Uterus (tissue), 4 donors: ENCODE results near the gene SPRN. TPM values are rescaled to one million over a fixed set of nuclear protein-coding genes. Genes with fewer than 3 reads are reported as not detected.

ENCODE experiments used
- DNase-seq, 2 donors: peaks; one replicate each; pipeline ENCODE4 v3.0.0-alpha.2; 2019 to 2020
- H3K27ac ChIP-seq, 2 donors: fragments of 200-600 bp; sonication (generic); 1 replicate in 1 of 2; 2 replicates in 1 of 2; pipeline ENCODE4 v1.5.1; 2016 to 2018
- H3K27me3 ChIP-seq, 2 donors: fragments of 200-600 bp; sonication (generic); one replicate each; pipeline ENCODE4 v1.5.1; 2018 to 2019; ENCODE audit warnings: control low read depth in 1 of 2
- H3K36me3 ChIP-seq, 2 donors: fragments of 200-600 bp; sonication (generic); one replicate each; pipeline ENCODE4 v1.5.1; 2019; ENCODE audit warnings: control low read depth in 1 of 2
- H3K4me1 ChIP-seq, 2 donors: fragments of 200-600 bp; sonication (generic); one replicate each; pipeline ENCODE4 v1.5.1; 2018 to 2019; ENCODE audit warnings: control low read depth in 1 of 2
- H3K4me3 ChIP-seq, 2 donors: fragments of 200-600 bp; sonication (generic); 1 replicate in 1 of 2; 2 replicates in 1 of 2; pipeline ENCODE4 v1.5.1; 2018 to 2019; ENCODE audit warnings: mild to moderate bottlenecking in 1 of 2
- H3K9me3 ChIP-seq, 2 donors: fragments of 200-600 bp; sonication (generic); one replicate each; pipeline ENCODE4 v1.5.1; 2019; ENCODE audit warnings: control low read depth in 1 of 2
- CTCF ChIP-seq, 4 experiments: fragments of 200-600 bp in 2 of 4; fragments of 450-650 bp in 2 of 4; sonication (generic) in 2 of 4; IDR thresholded peaks; one replicate each; pipeline ENCODE4 v1.5.1; 2016 to 2019; ENCODE audit warnings: antibody characterized with exemption in 4 of 4, mild to moderate bottlenecking in 2 of 4, moderate library complexity in 1 of 4
- POLR2A ChIP-seq, 2 donors: fragments of 450-650 bp; IDR thresholded peaks; one replicate each; pipeline ENCODE4 v1.6.1; 2016; ENCODE audit warnings: antibody characterized with exemption in 2 of 2, mild to moderate bottlenecking in 1 of 2, moderate library complexity in 1 of 2
- intact Hi-C: fragments of 100-400 bp; cut with DNase I; formaldehyde crosslinking; loops from one replicate; pipeline ENCODE4 v1.15.1; 2023; ENCODE audit warnings: low total_unique reads
- total RNA-seq, 4 donors: library from RNA; depleted of rRNA in 3 of 4; stranded (reverse); fragments of >200 nt in 3 of 4; gene quantifications; one replicate each; pipeline versions ENCODE4 v1.1.0 to v1.2.4, GENCODE V29; 2014 to 2023
- donor health status: DM: yes; HTN: yes; CAD: no.

Gene SPRN
- total RNA-seq, 4 donors from 2014 or later, result 0.62 TPM; not detected in 3

- H3K4me3 ChIP-seq, result no peak overlapping the region
- TF ChIP-seq POLR2A (IDR thresholded peaks at IDR 0.05) (no peak), CTCF (IDR thresholded peaks at IDR 0.05) (no peak)
- H3K36me3 ChIP-seq, result no peaks in the 10 kb centered on the region
- no peaks in the 10 kb centered on the region for H3K27me3 ChIP-seq
- no peak for DNase-seq
- no peaks in the 10 kb centered on the region for H3K9me3 ChIP-seq
- intact Hi-C loops, result no loop called here
- H3K27ac ChIP-seq, result no peak overlapping the region
- H3K4me1 ChIP-seq, result peaks cover 0 to 3% of the 10 kb centered on the region in 2 donors
Observed at GRCh38 chr10:133422807-133423771, 1.3 kb downstream of the SPRN start.

DNA sequence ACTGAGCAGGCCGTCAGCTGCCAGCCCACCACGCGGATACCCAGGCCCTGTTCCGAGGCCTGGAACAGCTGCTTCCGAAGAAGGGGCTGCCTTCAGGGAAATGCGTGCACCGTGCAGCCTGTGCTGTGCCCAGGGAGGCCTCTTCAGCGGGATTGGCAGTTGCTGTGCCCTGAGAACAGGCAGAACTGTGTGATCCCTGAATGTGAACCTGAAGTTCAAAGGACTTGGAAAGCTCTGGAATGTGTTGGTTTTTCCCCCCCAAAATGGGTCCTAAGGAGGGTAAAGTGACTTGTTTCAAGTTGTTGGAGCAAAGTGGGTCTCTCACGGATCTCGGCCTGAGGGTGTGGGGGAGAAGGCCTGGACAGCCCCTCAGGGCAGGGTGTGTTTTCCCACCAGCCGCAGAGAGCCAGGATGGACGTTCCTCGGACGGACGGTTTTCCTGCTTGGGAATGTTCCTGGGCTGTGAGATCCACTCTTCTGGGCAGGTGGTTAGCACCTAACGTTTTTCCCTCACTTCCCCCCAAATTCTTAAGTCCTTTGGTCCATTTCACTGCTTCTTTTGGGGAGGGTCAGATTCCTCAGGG is 2.1 kb downstream of the SPRN start:
- H3K27ac ChIP-seq, result no peak overlapping the region
- peaks cover 0 to 3% of the 10 kb centered on the region in 2 donors for H3K4me1 ChIP-seq
- no peaks in the 10 kb centered on the region for H3K27me3 ChIP-seq
- no peaks in the 10 kb centered on the region for H3K9me3 ChIP-seq
- H3K36me3 ChIP-seq, result no peaks in the 10 kb centered on the region
- no peak for DNase-seq
- no peak overlapping the region for H3K4me3 ChIP-seq
- no peak for TF ChIP-seq POLR2A (IDR thresholded peaks at IDR 0.05)
- TF ChIP-seq CTCF (IDR thresholded peaks at IDR 0.05), result no peak
- intact Hi-C loops, result no loop called here

DNA sequence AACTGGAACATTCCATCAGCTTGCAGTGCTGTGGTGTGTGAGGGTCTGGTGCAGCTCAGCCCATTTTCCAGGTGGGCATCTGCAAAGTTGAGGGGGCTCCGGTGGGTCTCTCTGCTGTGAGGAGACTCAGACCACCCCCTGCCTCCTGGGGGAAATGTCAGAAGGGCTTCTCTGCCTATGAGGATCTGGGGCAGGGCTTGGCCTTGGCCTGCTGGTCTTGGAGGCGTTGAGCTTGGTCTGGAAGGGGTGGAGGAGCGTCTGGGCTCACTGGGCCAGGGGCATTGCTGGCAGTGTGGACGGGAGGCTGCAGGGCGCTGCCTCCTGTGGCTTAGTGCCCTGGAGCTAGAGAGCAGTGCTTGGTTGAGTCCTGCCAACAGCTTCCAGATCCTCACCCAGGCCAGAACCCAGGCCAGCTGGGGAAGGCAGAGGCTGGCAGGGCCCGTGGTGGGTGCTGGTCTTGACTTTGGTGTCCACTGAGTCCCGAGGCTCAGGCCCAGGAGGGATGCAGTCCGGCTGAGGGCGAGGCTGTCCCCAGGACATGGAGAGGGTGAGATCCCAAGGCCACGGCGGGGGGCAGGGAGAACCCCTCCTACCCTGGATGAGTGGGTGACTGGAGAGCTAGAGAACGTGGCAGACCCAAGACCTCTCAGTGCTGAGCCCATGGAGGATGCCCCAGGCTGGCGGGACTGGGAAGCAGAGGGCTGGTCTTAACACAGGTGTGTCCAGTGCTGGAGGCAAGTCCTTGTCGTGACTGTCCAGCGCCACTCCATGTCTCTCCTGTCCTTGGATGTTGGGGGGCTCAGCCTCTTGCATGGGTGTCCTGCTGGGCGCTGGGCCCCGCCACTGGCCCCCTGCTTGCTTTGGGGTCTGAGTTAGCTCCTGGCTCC is 2.8 kb downstream of the SPRN start:
- DNase-seq, result no peak
- H3K27me3 ChIP-seq, result no peaks in the 10 kb centered on the region
- H3K4me1 ChIP-seq, result peaks cover 0 to 3% of the 10 kb centered on the region in 2 donors
- no peaks in the 10 kb centered on the region for H3K9me3 ChIP-seq
- intact Hi-C loops, result no loop called here
- H3K4me3 ChIP-seq, result no peak overlapping the region
- H3K36me3 ChIP-seq, result no peaks in the 10 kb centered on the region
- no peak overlapping the region for H3K27ac ChIP-seq
- TF ChIP-seq CTCF (IDR thresholded peaks at IDR 0.05), result no peak

- intact Hi-C loops, result no loop called here
- no peak overlapping the region for H3K4me3 ChIP-seq
- no peak overlapping the region for H3K27ac ChIP-seq
- no peaks in the 10 kb centered on the region for H3K27me3 ChIP-seq
- no peaks in the 10 kb centered on the region for H3K9me3 ChIP-seq
- no peak for TF ChIP-seq CTCF (IDR thresholded peaks at IDR 0.05)
- no peak for TF ChIP-seq POLR2A (IDR thresholded peaks at IDR 0.05)
- H3K4me1 ChIP-seq, result peaks cover 0 to 3% of the 10 kb centered on the region in 2 donors
- no peak for DNase-seq
- no peaks in the 10 kb centered on the region for H3K36me3 ChIP-seq
Observed at GRCh38 chr10:133420579-133420978, 3.8 kb downstream of the SPRN start.
